ENCODE results near the gene SDC4. TPM values are rescaled to one million over a fixed set of nuclear protein-coding genes. Genes with fewer than 3 reads are reported as not detected.

The SDC4 gene
- polyA plus RNA-seq, 4 donors, result 152 to 172 (median 165) TPM

Other genes starting within 250 kb of the SDC4 start
- gene KCNS1, start 247.3 kb downstream of the SDC4 start, polyA plus RNA-seq (ENCODE audit: insufficient read length in 4 of 4), result under 1 TPM; 0.51 to 0.65 (median 0.52) TPM
- not detected for gene WFDC5, start 233.2 kb downstream of the SDC4 start, polyA plus RNA-seq (ENCODE audit: insufficient read length in 4 of 4)
- not detected for gene WFDC12, start 224.0 kb downstream of the SDC4 start, polyA plus RNA-seq (ENCODE audit: insufficient read length in 4 of 4)
- gene PI3, start 173.5 kb downstream of the SDC4 start, polyA plus RNA-seq (ENCODE audit: insufficient read length in 4 of 4), result under 1 TPM in 1 of 4 donors, not detected in 3; 0.27 TPM
- gene SEMG1, start 141.4 kb downstream of the SDC4 start, polyA plus RNA-seq (ENCODE audit: insufficient read length in 4 of 4), result not detected
- under 1 TPM in 1 of 4 donors, not detected in 3; 0.06 TPM for gene SEMG2, start 127.1 kb downstream of the SDC4 start, polyA plus RNA-seq (ENCODE audit: insufficient read length in 4 of 4)
- under 1 TPM in 2 of 4 donors, not detected in 2; 0.38 to 0.52 TPM for gene SLPI, start 93.9 kb downstream of the SDC4 start, polyA plus RNA-seq (ENCODE audit: insufficient read length in 4 of 4)
- gene RBPJL, start 41.6 kb downstream of the SDC4 start, polyA plus RNA-seq (ENCODE audit: insufficient read length in 4 of 4), result not detected
- under 1 TPM; 0.19 to 0.52 (median 0.31) TPM for gene MATN4, start 40.1 kb downstream of the SDC4 start, polyA plus RNA-seq (ENCODE audit: insufficient read length in 4 of 4)
- gene SYS1, start 14.7 kb upstream of the SDC4 start, polyA plus RNA-seq (ENCODE audit: insufficient read length in 4 of 4), result 10 to 100 TPM; 29.0 to 35.9 (median 34.5) TPM
- gene TP53TG5, start 29.9 kb upstream of the SDC4 start, polyA plus RNA-seq (ENCODE audit: insufficient read length in 4 of 4), result 1 to 10 TPM in 2 of 4 donors, under 1 TPM in 2; 0.97 to 2.2 (median 1.5) TPM
- 10 to 100 TPM; 21.9 to 26.2 (median 24.5) TPM for gene DBNDD2, start 59.9 kb upstream of the SDC4 start, polyA plus RNA-seq (ENCODE audit: insufficient read length in 4 of 4)
- 100 to 1,000 TPM in 2 of 4 donors, 10 to 100 TPM in 2; 91.4 to 116 (median 102) TPM for gene PIGT, start 67.7 kb upstream of the SDC4 start, polyA plus RNA-seq (ENCODE audit: insufficient read length in 4 of 4)
- gene WFDC2, start 121.3 kb upstream of the SDC4 start, polyA plus RNA-seq (ENCODE audit: insufficient read length in 4 of 4), result 100 to 1,000 TPM; 156 to 270 (median 212) TPM
- not detected for gene SPINT3, start 167.2 kb upstream of the SDC4 start, polyA plus RNA-seq (ENCODE audit: insufficient read length in 4 of 4)
- not detected for gene WFDC6, start 191.1 kb upstream of the SDC4 start, polyA plus RNA-seq (ENCODE audit: insufficient read length in 4 of 4)
- under 1 TPM; 0.08 to 0.65 (median 0.31) TPM for gene EPPIN, start 199.0 kb upstream of the SDC4 start, polyA plus RNA-seq (ENCODE audit: insufficient read length in 4 of 4)
- under 1 TPM in 1 of 4 donors, not detected in 3; 0.27 TPM for gene WFDC8, start 230.9 kb upstream of the SDC4 start, polyA plus RNA-seq (ENCODE audit: insufficient read length in 4 of 4)

Data from left renal cortex interstitium (tissue), 4 donors.